ENCODE measurements around the gene GRIK1.

Gene GRIK1

GRCh38 chr21:29506947-29507346, 432.8 kb downstream of the GRIK1 start (continued):
- TF ChIP-seq ZNF148 (tag by site-specific recombination; IDR thresholded peaks at IDR 0.05; ENCODE audit: borderline replicate concordance) (no peak), ZNF416 (tag by site-specific recombination; IDR thresholded peaks at IDR 0.05) (no peak)

- Histone ChIP-seq H3K36me3 (ENCODE audit: control insufficient read depth in 2 of 2, insufficient read depth in 1 of 2, low read length in 2 of 2) (no peaks in the 10 kb centered on the region), H3K27ac (ENCODE audit: extremely low read depth, low read depth, low read length) (no peak overlapping the region), H3K4me3 (ENCODE audit: low read depth, low read length) (no peak overlapping the region), H3K9me3 (ENCODE audit: control insufficient read depth, insufficient read depth, low read depth, low read length) (no peaks in the 10 kb centered on the region), H3K4me1 (ENCODE audit: control insufficient read depth, insufficient read depth, low read length) (no peaks in the 10 kb centered on the region)
- CTCF ChIA-PET, result interaction anchor here (0.5 kb wide), 1 partner anchor 399 kb away, joined by 3 read pairs; no protein-coding TSS in a partner anchor
- POLR2A ChIA-PET, result no interaction called here
- no peak for TF ChIP-seq ZNF48 (tag by site-specific recombination; IDR thresholded peaks at IDR 0.05)
- no peak for TF ChIP-seq ZBTB21 (tag by site-specific recombination; IDR thresholded peaks at IDR 0.05)
- TF ChIP-seq ZNF23 (tag by site-specific recombination; IDR thresholded peaks at IDR 0.05; ENCODE audit: borderline replicate concordance), result no peak
Measured at GRCh38 chr21:29506214-29506613, 433.6 kb downstream of the GRIK1 start.

- no peaks in the 10 kb centered on the region for H3K9me3 ChIP-seq (ENCODE audit: control insufficient read depth, insufficient read depth, low read depth, low read length)
- TF ChIP-seq ZNF311 (tag by site-specific recombination; IDR thresholded peaks at IDR 0.05; ENCODE audit: borderline replicate concordance), result no peak
- no peak for TF ChIP-seq ZNF610 (tag by site-specific recombination; IDR thresholded peaks at IDR 0.05; ENCODE audit: borderline replicate concordance)
- TF ChIP-seq ZNF530 (tag by site-specific recombination; IDR thresholded peaks at IDR 0.05; ENCODE audit: low read depth), result no peak
- no peak for TF ChIP-seq ZNF513 (tag by site-specific recombination; IDR thresholded peaks at IDR 0.05)
- no peak for TF ChIP-seq KLF16 (tag by site-specific recombination; IDR thresholded peaks at IDR 0.05)
- TF ChIP-seq ZNF391 (tag by site-specific recombination; IDR thresholded peaks at IDR 0.05; ENCODE audit: borderline replicate concordance, low read depth), result no peak
- TF ChIP-seq ZNF175 (tag by site-specific recombination; IDR thresholded peaks at IDR 0.05), result no peak
- no peak for TF ChIP-seq ZNF654 (tag by site-specific recombination; IDR thresholded peaks at IDR 0.05; ENCODE audit: low read depth)
- no peak for TF ChIP-seq ZNF398 (tag by site-specific recombination; IDR thresholded peaks at IDR 0.05)
- no peak for TF ChIP-seq ZNF623 (tag by site-specific recombination; IDR thresholded peaks at IDR 0.05)
- no peak for TF ChIP-seq ZNF223 (tag by site-specific recombination; IDR thresholded peaks at IDR 0.05)
- TF ChIP-seq ZBTB8A (tag by site-specific recombination; IDR thresholded peaks at IDR 0.05), result no peak
- TF ChIP-seq ELK4 (IDR thresholded peaks at IDR 0.05; ENCODE audit: borderline replicate concordance, low read depth, low read length), result no peak
- H3K27ac ChIP-seq (ENCODE audit: extremely low read depth, low read depth, low read length), result no peak overlapping the region
- ChIA-PET CTCF (interaction anchor here (0.7 to 1.4 kb wide), 3 partner anchors 12 to 86 kb away, joined by 3 to 5 read pairs (median 3); no protein-coding TSS in a partner anchor), POLR2A (no interaction called here)
- no peaks in the 10 kb centered on the region for H3K4me1 ChIP-seq (ENCODE audit: control insufficient read depth, insufficient read depth, low read length)
- no peaks in the 10 kb centered on the region for H3K36me3 ChIP-seq (ENCODE audit: control insufficient read depth in 2 of 2, insufficient read depth in 1 of 2, low read length in 2 of 2)
- no peak overlapping the region for H3K4me3 ChIP-seq (ENCODE audit: low read depth, low read length)
Measured at GRCh38 chr21:29504751-29505321, 435.0 kb downstream of the GRIK1 start.
